IMR-90 (cell line): Measurements from ENCODE around the gene ZBTB8A. TPM values are rescaled to one million over a fixed set of nuclear protein-coding genes. Genes with fewer than 3 reads are reported as not detected.
A peak's percentile ranks its signal among the peaks of the same experiment; 100 is the strongest.

Source experiments
- ATAC-seq: fragments of 200-7000 bp; cut with Tn5 transposase; 2 replicates; pipeline ENCODE4 v1.9.1; 2020; ENCODE audit warnings: low read depth, mild to moderate bottlenecking, moderate library complexity
- Bru-seq: library from RNA; stranded (reverse); fragments of 400-500 nt; gene quantifications from one replicate; lab custom pipeline; 2021; lab: Mats Ljungman, UMichigan
- BruChase-seq, 2 experiments: library from RNA; stranded (reverse); fragments of 400-500 nt; gene quantifications; one replicate each; lab custom pipeline; 2021; lab: Mats Ljungman, UMichigan
- BruUV-seq: library from RNA; stranded (reverse); fragments of 400-500 nt; replicated peaks from 2 replicates; lab custom pipeline; 2021; lab: Mats Ljungman, UMichigan
- CTCF ChIA-PET: fragments of 300-600 bp; formaldehyde crosslinking; extraction: SDS; loops from one replicate; lab custom pipeline; 2021; ENCODE audit warnings: antibody characterized with exemption; lab: Yijun Ruan, JAX
- POLR2A ChIA-PET: fragments of 300-600 bp; sonication (Branson Sonifier 250); formaldehyde crosslinking; loops from one replicate; lab custom pipeline; 2022; ENCODE audit warnings: antibody characterized with exemption; ENCODE audit not compliant: unreplicated experiment; lab: Charles Lee
- DNase-seq: peaks from one replicate; pipeline ENCODE4 v3.0.0; 2013
- H2AFZ ChIP-seq: replicated peaks from 2 replicates; pipeline ENCODE3; 2013; ENCODE audit warnings: low read length, mild to moderate bottlenecking; ENCODE audit not compliant: poor library complexity
- H2AK5ac ChIP-seq: 2 replicates; pipeline ENCODE4 v1.6.1; 2013; ENCODE audit warnings: low read depth, low read length, inconsistent platforms
- H2AK9ac ChIP-seq: replicated peaks from 2 replicates; pipeline ENCODE3; 2013; ENCODE audit warnings: mild to moderate bottlenecking, low read depth, low read length, moderate library complexity; ENCODE audit not compliant: poor library complexity
- H2BK120ac ChIP-seq: 2 replicates; pipeline ENCODE4 v1.6.1; 2013; ENCODE audit warnings: low read depth, low read length, inconsistent platforms
- H2BK15ac ChIP-seq: 3 replicates; pipeline ENCODE4 v1.6.1; 2013; ENCODE audit warnings: low read depth, low read length, inconsistent platforms
- H2BK20ac ChIP-seq: 2 replicates; pipeline ENCODE4 v1.6.1; 2013; ENCODE audit warnings: low read depth, mild to moderate bottlenecking, inconsistent platforms, low read length, moderate library complexity
- H2BK5ac ChIP-seq: 2 replicates; pipeline ENCODE4 v1.6.1; 2013; ENCODE audit warnings: mild to moderate bottlenecking, low read depth, low read length, inconsistent platforms; ENCODE audit not compliant: poor library complexity, severe bottlenecking
- H3K14ac ChIP-seq: replicated peaks from 2 replicates; pipeline ENCODE4 v1.6.1; 2013; ENCODE audit warnings: low read depth, low read length, inconsistent platforms
- H3K18ac ChIP-seq: 2 replicates; pipeline ENCODE4 v1.6.1; 2013; ENCODE audit warnings: low read depth, low read length, control low read depth
- H3K23ac ChIP-seq: 2 replicates; pipeline ENCODE4 v1.6.1; 2013; ENCODE audit warnings: low read depth, low read length, inconsistent platforms
- H3K27ac ChIP-seq: 2 replicates; pipeline ENCODE4 v1.5.1; 2013; ENCODE audit warnings: mild to moderate bottlenecking, control low read depth, low read length; ENCODE audit not compliant: insufficient read depth
- H3K27me3 ChIP-seq: 2 replicates; pipeline ENCODE4 v1.6.1; 2013; ENCODE audit warnings: low read length; ENCODE audit not compliant: control insufficient read depth, insufficient read depth
- H3K36me3 ChIP-seq: 2 replicates; pipeline ENCODE4 v1.6.1; 2013; ENCODE audit warnings: low read length, mixed read lengths; ENCODE audit not compliant: control insufficient read depth, insufficient read depth
- H3K4ac ChIP-seq: 2 replicates; pipeline ENCODE4 v1.6.1; 2013; ENCODE audit warnings: low read depth, low read length, inconsistent platforms
- H3K4me1 ChIP-seq: 2 replicates; pipeline ENCODE4 v1.6.1; 2013; ENCODE audit warnings: low read length, mixed read lengths; ENCODE audit not compliant: control insufficient read depth, insufficient read depth
- H3K4me2 ChIP-seq: 2 replicates; pipeline ENCODE4 v1.6.1; 2013; ENCODE audit warnings: low read depth, mild to moderate bottlenecking, control low read depth, low read length, moderate library complexity
- H3K4me3 ChIP-seq: 2 replicates; pipeline ENCODE4 v1.5.1; 2013; ENCODE audit warnings: low read depth, mild to moderate bottlenecking, control low read depth, low read length, moderate library complexity; ENCODE audit not compliant: insufficient read depth
- H3K56ac ChIP-seq: 2 replicates; pipeline ENCODE4 v1.6.1; 2013; ENCODE audit warnings: low read length, inconsistent platforms; ENCODE audit not compliant: insufficient read depth; ENCODE audit errors: extremely low read depth
- H3K79me1 ChIP-seq, 2 experiments: 2 replicates each; pipeline ENCODE4 v1.6.1; 2013; ENCODE audit warnings: low read length in 2 of 2, inconsistent platforms in 1 of 2, low read depth in 1 of 2
- H3K9ac ChIP-seq: 2 replicates; pipeline ENCODE4 v1.6.1; 2013; ENCODE audit warnings: low read depth, low read length, control low read depth
- H3K9me1 ChIP-seq: 2 replicates; pipeline ENCODE4 v1.6.1; 2013; ENCODE audit warnings: low read length, inconsistent platforms; ENCODE audit not compliant: insufficient read depth
- H3K9me3 ChIP-seq: 2 replicates; pipeline ENCODE4 v1.6.1; 2013; ENCODE audit warnings: low read length; ENCODE audit not compliant: control insufficient read depth, insufficient read depth
- H4K20me1 ChIP-seq: 2 replicates; pipeline ENCODE4 v1.6.1; 2013; ENCODE audit warnings: low read length, inconsistent platforms; ENCODE audit not compliant: insufficient read depth
- H4K5ac ChIP-seq: 2 replicates; pipeline ENCODE4 v1.6.1; 2013; ENCODE audit warnings: mild to moderate bottlenecking, low read depth, low read length, control low read depth
- H4K8ac ChIP-seq, 2 experiments: 2 replicates each; pipeline ENCODE4 v1.6.1; 2013; ENCODE audit warnings: low read depth in 2 of 2, low read length in 2 of 2, control low read depth in 1 of 2, inconsistent platforms in 1 of 2
- H4K91ac ChIP-seq: 2 replicates; pipeline ENCODE4 v1.6.1; 2013; ENCODE audit warnings: low read depth, low read length, inconsistent platforms; ENCODE audit not compliant: insufficient read depth
- MAFK ChIP-seq: IDR thresholded peaks from 2 replicates; pipeline ENCODE4 v1.6.1; 2012; ENCODE audit warnings: low read depth, low read length, improper control_type of control experiment
- MAZ ChIP-seq: IDR thresholded peaks from 2 replicates; pipeline ENCODE4 v1.6.1; 2012; ENCODE audit warnings: low read depth, mild to moderate bottlenecking, low read length, improper control_type of control experiment, moderate library complexity, borderline replicate concordance
- NFE2L2 ChIP-seq: fragments of 150-350 bp; IDR thresholded peaks from 2 replicates; pipeline ENCODE4 v1.6.1; 2016; ENCODE audit warnings: low read depth, mild to moderate bottlenecking, low read length
- WGBS, 2 experiments: methylation state at CpG; one replicate each; pipeline versions ENCODE4 v1.1.5 to v1.1.7; 2013; ENCODE audit warnings: missing lambda C conversion rate in 2 of 2; ENCODE audit not compliant: insufficient read length in 1 of 2; ENCODE audit errors: extremely low coverage in 2 of 2; 5-methylcytosine and 5-hydroxymethylcytosine counted together
- dilution Hi-C: fragments of 300-500 bp; cut with HindIII; formaldehyde crosslinking; loops from one replicate; pipeline ENCODE4 v1.14.3; 2018; ENCODE audit warnings: low sequenced_read_pairs; ENCODE audit not compliant: unreplicated experiment
- in situ Hi-C: fragments of 300-500 bp; cut with MboI; formaldehyde crosslinking; loops from 3 replicates; pipeline ENCODE4 v1.14.3; 2019; ENCODE audit warnings: low sequenced_read_pairs, inconsistent platforms, mixed read lengths
- intact Hi-C: fragments of 100-400 bp; cut with micrococcal nuclease; formaldehyde crosslinking; loops from 2 replicates; pipeline ENCODE4 v1.10.0; 2022
- long read RNA-seq: library from polyadenylated mRNA; unstranded; transcript quantifications from one replicate; pipeline ENCODE4 v2.0.0, GENCODE V29; 2021; ENCODE audit not compliant: unreplicated experiment
- polyA plus RNA-seq, 3 experiments: library from polyadenylated mRNA; depleted of rRNA; stranded (reverse); fragments of >200 nt; gene quantifications; 2 replicates each; pipeline ENCODE4 v1.2.3, GENCODE V29; 2012; ENCODE audit warnings: low replicate concordance in 1 of 3
- total RNA-seq: library from RNA; depleted of rRNA; stranded (reverse); fragments of >200 nt; gene quantifications from 2 replicates; pipeline ENCODE4 v1.2.3, GENCODE V29; 2012; rRNA removed

The ZBTB8A gene
- total RNA-seq (6.1 and 7.5 TPM in 2 replicates), polyA plus RNA-seq (2012; rRNA removed) (1.8 and 2.1 TPM in 2 replicates), Bru-seq, nascent RNA (percentile 58 among the genes with signal in this experiment), BruChase-seq, experiment 1, labeled RNA remaining after a 6-hour chase (percentile 75 among the genes with signal in this experiment), BruChase-seq, experiment 2, labeled RNA remaining after a 2-hour chase (percentile 87 among the genes with signal in this experiment)
- 0.47 and 0.58 TPM in 2 replicates for polyA plus RNA-seq (2012; cell fraction: cytosol; rRNA removed)
- 0.46 and 2.4 TPM in 2 replicates for polyA plus RNA-seq (2012; cell fraction: nucleus; rRNA removed; ENCODE audit: low replicate concordance)
- long read RNA-seq, full-length matches to known transcripts, result 3 of 3 reads
- long read RNA-seq, partial matches to known transcripts, result 0 of 3 reads
- long read RNA-seq, other reads (novel, unspliced or antisense), result 0 of 3 reads

GRCh38 chr1:32538887-32539583, at the start of gene ZBTB8A:
Gene ZBTB8A, plus strand, starts transcription at chr1:32539427. Its CDS starts 53,505 bp downstream, at chr1:32592932.
- intact Hi-C loops (no loop called here), dilution Hi-C loops (no loop called here), in situ Hi-C loops (no loop called here)
- TF ChIP-seq MAFK (peak; percentile 57), NFE2L2 (no peak), MAZ (no peak)
- Histone ChIP-seq H2AK9ac (peak within 1 kb of the TSS; percentile 21), H2AFZ (peak within 1 kb of the TSS; percentile 86), H2BK120ac (peak within 1 kb of the TSS; percentile 11), H3K18ac (no peak within 1 kb of the TSS), H3K56ac (peak within 1 kb of the TSS; percentile 24; the same call in 1 of the 2 replicates), H3K79me1 (peaks cover 20 to 31% of the 10 kb centered on the region in 2 experiments), H3K4me2 (peak within 1 kb of the TSS; percentile 89), H3K4me1 (no peaks in the 10 kb centered on the region), H4K20me1 (peaks cover 5% of the 10 kb centered on the region; the same call in 1 of the 2 replicates), H3K27me3 (peaks cover 4% of the 10 kb centered on the region), H3K4ac (peak within 1 kb of the TSS; percentile 49), H2BK5ac (no peak within 1 kb of the TSS), H4K8ac (peak within 1 kb of the TSS; percentile 50 to 51; a peak in 3 of 4 replicates), H3K9me1 (peaks cover 10% of the 10 kb centered on the region), H3K9me3 (no peaks in the 10 kb centered on the region), H2BK20ac (no peak within 1 kb of the TSS), H3K4me3 (peak within 1 kb of the TSS; percentile 80), H3K23ac (peak within 1 kb of the TSS; percentile 57; the same call in 1 of the 2 replicates), H2AK5ac (0 out of 2 replicates have a peak within 1 kb of the TSS, but pooled peaks have one; percentile 10), H3K36me3 (no peaks in the 10 kb centered on the region), H3K14ac (peak within 1 kb of the TSS; percentile 54), H3K27ac (peak within 1 kb of the TSS; percentile 44), H2BK15ac (no peak within 1 kb of the TSS), H4K5ac (no peak within 1 kb of the TSS), H4K91ac (peak within 1 kb of the TSS; percentile 7; the same call in 1 of the 2 replicates), H3K9ac (peak within 1 kb of the TSS; percentile 52)
- DNase-seq, result peak; percentile 52
- ChIA-PET POLR2A (no interaction called here), CTCF (interaction anchor here (0.6 to 1.3 kb wide), 2 partner anchors 19 to 1405 kb away, joined by 3 to 6 read pairs; no protein-coding TSS in a partner anchor)
- 0% methylated on average over 10 of the region's 33 CpGs; no CpG with 5 or more reads in 1 of the 2 experiments for WGBS, 2 experiments
- no TSS peak for BruUV-seq
- peak; percentile 63 for ATAC-seq
